Stimulated activated CD4-positive, alpha-beta T cell treated with anti-CD3 and anti-CD28 coated beads, Interleukin-15, amount 100 ng/mL, for 48 hours (primary cell): Measurements from ENCODE around the gene IQCE.
"Not testable (repeated sequence)": the region's sequence is repeated elsewhere in the genome, so short reads cannot be mapped to it uniquely, and the experiment has no call there.

Experiments used
- DNase-seq, 2 donors: peaks; one replicate each; pipeline ENCODE4 v3.0.0-alpha.2; 2020; ENCODE audit warnings: low read depth in 2 of 2

The IQCE gene

DNA sequence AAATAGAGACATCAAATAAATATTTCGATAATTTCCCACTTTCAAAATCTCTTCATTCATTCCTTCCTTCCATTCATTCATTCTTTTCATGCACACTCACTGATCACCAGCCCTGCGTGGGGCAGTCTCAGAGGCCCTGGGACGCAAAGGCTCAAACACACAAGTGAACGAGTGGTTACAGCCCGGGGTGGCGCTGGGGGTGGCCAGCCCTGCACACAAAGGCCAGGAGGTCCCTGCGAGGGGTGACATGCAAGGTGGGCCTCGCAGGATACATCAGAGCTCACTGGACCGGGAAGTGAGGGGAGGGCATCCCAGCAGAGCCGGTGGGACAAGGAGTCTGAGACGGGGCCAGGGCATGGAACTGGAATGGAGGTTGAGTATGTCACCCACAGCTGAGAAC is 43.1 kb downstream of the IQCE start:
- no peak for DNase-seq

DNA sequence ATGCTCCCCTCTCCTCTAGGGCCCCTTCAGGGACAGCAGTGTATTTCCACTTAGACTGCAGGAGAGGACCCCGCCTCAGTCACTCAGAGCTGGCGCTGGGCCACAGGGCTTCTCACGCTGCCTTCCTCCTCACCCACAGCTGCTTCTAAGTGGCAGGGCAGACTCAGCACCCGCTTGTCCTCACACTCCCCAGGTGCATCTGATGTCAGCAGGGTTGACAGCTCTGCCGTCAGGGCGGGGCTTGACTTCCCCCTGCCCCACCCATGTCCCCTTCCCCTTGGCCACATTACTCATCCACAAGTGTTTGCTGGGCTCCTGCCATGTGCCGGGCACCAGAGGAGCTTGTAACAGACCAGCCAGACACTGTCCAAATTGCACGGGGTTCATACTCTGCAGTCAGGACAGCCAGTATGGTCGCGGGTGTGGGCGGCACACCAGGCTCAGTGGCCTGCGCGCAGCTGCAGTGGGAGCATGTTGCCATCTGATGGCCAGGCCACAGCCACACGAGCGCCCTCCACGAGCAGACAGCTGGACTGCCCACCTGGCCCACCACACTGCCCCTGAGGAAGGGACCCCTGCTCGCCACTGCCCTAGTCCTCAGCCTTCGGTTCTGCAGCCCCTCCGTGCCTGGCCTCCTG is 43.7 kb downstream of the IQCE start:
- DNase-seq: no peak

DNA sequence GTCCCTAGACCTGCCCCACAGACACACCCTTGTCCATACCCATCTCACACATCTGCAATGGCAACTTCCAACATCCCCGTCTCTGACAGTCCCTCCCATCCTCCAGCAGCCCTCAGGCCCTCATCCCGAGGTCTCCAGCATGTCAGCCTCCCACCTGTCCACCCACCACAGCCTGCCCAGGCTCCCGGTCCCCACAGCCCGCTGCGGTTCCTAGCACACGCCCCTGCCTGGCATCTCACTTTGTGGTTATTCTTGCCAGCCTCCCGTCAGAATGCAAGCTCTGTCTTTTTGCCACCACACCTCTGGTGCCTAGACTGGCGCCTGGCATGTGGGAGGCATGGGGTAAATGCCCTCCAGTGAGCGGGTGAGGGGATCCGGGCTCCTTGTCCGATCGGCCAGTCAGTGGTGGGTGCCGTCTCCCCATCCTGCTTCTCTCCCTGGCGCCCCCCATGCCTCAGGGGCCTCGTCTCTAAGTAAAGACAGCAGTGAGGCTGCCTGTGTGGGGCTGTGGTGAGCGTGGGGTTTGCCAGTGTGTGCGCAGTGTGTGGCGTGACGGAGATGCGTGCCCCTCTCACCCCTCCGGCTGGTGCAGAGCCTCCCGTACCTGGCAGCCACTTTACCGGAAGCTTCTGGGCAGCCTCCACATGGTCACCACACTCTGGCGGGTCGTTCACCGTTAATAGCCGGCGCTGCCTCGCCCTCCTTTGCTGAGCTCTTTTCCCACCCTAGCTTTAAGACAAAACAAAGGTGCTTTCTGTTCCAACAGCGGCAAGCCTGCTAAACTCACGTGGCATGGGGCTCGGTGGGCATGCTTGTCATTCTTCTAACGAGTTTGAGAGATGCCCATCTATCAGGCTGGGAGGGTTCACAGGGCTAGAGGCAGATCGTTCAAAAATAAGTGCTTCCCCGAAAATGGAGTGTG is 44.5 kb downstream of the IQCE start:
- DNase-seq: no peak

DNA sequence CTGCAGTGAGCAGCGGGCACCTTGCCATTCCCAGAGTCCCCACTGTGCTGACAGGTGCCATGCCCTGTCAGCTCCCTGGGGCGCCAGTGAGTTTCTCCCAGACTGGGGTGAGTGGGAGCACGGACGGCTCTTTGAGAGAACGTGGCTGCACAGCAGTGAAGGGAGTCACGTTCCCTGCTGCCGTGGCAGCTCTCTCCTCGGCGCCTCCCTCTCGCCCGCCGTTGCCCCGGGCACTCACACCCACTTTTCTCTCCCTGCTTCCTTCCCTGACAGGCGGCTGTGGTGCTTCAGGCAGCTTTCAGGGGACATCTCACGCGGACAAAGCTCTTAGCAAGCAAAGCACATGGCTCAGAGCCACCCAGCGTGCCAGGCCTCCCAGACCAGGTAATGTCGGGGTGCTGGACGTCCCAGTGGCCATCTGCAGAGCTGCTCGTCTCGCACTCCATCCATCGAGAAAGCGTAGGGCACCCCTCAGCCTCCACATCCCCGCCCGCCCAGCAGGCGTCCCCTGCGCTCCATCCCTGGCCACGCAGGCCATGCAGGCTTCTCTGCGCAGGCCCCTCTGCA is 45.9 kb downstream of the IQCE start:
- no peak for DNase-seq

DNA sequence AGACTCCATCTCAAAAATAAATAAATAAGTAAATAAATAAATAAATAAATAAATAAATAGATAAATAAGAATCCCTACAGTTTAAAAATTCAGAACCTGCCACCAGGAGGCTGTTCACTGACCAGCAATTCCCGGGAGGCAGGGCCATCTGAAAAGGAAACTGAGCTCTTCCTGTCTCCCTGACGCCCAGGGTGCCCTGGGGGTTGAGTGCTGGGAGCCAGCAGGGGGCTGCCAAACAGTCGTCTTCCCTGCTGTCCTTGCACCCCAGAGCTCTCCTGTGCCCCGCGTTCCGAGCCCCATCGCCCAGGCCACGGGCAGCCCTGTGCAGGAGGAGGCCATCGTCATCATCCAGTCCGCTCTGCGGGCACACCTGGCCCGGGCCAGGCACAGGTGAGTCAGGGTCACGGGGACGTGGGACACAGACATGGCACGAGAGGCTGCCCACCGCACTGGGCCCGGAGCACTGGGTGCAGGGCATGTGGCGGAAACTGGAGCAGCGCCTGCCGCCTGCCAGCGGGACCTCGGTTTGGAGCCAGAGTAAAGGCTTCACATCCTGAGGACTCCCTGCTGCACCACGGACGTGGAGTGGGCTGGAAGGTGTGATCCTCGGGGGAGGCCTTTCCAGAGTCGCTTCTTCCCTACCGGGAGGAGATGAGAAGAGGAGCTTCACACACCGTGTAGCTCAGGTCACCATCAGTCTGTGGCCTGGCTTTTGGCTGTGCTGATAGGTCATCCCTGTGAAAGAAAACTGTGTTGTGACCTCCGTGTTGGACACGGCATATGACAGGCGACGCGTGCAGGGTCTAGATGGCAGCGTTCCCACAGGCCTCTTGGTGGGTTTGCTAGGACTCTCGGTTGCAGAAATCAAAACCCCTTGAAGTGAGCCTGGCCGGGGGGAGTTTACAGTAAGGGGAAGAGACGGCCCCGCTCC is 47.1 kb downstream of the IQCE start:
- no peak for DNase-seq

DNA sequence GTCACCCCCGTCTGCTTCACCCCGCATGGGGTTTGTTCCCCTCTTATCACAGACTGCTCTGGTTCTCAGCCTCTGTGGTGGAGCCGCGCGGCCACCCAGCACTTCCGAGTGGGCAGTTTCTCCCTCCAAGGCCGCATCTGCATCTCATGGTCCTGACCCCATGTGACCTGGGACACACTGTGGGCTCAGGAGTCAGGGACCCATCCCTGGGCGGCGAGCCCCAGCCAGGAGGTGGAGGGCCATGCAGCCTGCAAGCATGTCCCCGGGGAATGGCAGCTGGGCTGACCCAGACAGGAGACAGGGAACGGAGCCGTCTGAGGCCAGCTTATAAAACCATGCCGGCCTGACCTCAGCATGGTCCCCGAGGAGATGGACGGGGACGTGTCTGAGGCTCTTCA is 47.8 kb downstream of the IQCE start:
- no peak for DNase-seq

DNA sequence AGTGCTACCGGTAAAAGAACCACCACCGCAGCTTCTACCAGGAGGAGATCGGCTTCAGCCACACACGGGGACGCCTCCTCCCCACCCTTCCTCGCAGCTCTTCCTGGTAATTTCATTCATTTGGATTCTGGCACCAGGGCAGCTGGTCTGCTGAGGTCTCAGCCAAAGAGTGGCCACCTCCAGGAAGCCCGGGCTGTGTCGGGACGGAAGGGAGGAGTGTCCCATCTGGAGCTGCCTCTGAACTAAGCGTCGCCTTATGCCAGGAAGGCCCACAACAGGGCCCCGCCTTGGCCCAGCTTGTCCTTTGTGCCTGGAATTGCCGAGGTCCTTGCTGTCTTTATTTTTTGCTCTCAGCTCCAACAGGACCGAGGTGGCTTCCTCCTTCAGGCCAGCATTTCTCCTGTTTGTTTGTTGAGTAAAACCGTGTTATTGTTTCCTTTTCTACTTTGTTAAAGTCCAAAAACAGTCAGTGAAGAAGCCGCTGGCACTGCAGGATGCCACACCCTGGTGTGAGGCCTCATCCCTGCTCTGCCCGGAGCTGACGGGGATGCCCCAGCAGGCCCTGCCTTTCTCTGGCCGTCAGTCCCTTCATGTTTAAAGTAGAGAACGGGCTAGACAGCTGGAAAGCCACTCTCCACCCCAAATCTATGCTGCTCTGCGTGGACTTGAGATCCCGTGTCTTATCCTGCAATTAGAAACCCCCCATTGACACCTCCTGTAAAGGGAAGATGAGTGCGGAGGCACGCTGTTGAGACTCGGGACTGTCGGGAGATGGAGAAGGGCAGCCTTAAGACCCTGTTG is 48.5 kb downstream of the IQCE start:
- DNase-seq: no peak

DNA sequence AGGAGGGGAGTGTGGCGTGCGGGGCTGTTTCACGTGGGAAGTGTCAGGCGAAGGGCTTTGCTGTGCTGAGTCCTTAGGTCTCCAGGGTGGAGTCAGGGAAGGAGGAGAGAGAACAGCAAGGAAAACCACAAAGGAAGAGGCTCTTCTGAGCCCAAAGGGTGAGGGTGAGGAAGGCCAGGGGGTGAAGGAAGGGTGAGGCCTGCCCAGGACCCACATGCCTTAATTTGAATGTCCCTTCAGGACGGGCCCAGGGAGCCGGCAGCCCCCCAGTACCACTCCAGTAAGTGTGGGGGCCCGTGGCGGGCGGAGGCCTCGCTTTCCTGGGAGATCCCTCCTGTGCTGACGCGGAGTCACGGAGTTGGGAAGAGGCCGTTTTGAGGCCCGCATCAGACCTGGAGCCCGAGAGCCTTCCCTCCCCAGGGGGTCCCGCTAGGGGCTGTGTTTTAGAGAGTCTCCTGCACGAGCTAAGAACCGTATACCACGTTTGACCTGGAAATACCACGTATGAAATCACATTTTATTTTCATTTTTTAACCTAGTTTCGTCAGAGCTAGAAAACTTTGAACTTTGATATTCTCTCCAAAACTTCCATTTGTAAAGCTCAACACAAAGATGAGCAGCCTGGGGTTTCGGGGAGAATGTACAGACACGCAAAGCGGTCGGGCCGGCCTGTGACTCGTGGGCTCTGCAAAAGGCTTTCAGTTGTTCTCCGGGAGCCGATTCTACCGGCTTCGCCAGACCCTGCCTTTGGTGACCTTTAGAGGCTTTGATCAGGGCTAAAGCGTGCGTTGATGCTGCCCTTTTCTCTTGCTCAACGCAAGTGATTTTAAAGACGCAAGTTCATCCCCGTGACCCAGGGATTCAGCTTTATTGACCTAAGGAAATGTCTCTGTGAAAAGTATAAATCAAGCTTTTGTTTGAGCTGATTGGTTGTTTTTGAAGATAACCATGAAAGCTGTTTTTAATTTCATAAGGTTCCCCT is 49.4 kb downstream of the IQCE start:
- DNase-seq: no peak

DNA sequence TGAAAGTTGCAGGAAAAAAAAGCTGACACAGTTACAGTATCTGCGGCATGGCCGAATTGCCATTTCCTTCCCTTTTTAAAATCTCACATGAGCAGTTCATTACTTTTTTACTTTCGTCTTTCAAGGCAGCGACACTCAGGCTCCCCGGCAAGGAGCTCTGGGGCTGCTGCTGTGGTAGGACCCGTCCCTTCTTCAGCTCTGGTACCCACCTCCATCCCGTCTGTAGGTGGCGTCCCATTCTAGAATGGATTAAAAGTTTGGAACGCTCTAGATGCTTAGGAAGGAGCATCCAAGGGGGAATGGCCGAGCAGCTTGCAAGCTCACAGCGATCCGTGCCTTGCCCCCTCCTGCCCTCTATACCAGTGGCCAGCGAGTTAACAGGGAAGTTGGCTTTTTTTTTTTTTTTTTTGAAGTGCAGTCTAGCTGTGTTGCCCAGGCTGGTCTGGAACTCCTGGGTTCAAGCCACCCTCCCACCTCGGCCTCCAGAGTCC is 50.2 kb downstream of the IQCE start:
- no peak for DNase-seq

DNA sequence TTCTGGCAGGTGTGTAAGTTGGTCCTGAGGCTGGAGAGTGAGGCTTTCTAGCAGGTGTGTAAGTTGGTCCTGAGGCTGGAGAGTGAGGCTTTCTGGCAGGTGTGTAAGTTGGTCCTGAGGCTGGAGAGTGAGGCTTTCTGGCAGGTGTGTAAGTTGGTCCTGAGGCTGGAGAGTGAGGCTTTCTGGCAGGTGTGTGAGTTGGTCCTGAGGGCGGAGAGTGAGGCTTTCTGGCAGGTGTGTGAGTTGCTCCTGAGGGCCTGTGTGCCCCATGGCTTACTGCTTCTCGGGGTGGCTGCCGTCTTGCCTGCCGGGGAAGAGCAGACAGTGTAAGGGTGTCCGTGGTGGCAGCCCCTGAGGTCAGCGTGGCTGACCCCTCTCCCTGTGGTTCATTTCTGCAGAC is 50.9 kb downstream of the IQCE start:
- not testable (repeated sequence) for DNase-seq

DNA sequence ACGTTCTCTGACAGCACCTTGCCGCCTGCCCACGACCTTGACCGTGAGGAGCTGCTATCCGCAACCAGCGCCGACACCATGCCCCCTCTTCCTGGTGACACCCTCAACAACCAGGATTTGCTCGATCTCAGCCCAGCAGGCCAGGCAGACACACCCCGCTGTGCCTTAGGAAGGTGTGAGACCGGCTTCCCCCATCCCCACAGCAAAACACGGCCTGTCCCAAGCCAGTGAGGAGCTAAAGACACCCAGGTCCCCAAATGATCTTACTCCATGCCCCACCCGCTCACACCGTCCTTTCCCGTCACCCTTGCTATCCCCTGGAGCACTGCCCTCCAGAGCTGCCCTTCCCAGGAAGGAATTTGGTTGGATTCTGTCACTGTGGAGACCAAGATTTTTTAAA is 51.7 kb downstream of the IQCE start:
- no peak for DNase-seq

DNA sequence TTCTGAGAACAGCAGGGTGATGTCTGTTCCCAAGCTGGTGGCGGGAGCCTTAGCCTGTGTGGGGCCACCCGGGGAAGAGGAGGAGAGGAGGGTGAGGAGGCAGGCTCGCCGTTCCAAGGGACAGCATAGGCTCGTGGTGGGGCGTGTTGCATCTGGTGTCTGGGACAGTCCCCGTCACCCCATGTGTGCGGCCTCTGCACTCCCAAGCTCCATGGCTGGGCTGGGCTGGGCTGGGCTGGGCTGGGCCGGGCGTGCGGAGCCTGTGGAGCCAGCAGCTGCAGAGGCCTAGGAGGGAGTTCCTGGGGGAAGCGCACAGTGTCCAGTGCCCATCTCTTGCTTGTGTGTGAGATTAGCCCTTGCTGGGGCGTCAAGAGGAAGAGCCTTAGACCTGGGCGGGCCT is 52.1 kb downstream of the IQCE start:
- DNase-seq: no peak

DNA sequence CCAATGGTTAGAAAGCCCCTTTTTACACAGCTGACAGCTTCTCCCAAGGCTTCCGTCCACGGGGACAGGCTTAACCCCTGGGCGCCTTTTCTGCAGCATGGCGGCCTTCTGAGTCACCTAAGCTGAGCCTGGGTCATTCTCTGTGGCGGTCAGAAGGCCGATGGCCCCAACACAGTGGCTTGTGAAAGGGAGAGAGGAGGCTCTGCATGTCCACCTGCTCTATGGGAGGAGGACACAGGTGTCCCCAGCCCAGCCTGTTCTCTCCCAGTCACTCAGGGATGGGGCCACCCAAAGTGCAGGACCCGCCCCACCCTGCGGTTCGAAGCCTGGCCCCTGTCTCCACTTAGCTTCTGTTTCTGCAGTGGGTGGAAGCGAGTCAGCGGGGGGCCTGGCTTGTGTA is 52.6 kb downstream of the IQCE start:
- DNase-seq: no peak

DNA sequence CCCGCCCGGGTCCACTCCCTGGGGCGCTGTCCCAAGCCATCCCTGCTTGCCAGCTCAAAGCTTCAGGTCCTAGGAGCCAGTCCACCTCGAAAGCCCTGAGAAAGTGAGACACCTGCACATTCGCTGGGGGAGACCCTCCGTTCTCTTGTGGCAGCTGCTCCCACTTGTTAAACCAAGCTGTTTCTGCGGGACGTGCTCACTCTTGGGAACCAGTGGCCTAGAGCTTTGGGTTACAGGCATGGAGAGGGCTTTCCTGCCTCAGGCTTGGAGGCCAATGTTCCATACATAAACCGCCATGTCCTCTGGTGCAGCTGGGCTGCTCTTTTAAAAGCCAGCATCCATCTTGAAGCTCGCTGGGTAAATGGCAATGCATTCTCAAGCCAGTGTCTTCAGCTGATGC is 53.1 kb downstream of the IQCE start:
- no peak for DNase-seq

DNA sequence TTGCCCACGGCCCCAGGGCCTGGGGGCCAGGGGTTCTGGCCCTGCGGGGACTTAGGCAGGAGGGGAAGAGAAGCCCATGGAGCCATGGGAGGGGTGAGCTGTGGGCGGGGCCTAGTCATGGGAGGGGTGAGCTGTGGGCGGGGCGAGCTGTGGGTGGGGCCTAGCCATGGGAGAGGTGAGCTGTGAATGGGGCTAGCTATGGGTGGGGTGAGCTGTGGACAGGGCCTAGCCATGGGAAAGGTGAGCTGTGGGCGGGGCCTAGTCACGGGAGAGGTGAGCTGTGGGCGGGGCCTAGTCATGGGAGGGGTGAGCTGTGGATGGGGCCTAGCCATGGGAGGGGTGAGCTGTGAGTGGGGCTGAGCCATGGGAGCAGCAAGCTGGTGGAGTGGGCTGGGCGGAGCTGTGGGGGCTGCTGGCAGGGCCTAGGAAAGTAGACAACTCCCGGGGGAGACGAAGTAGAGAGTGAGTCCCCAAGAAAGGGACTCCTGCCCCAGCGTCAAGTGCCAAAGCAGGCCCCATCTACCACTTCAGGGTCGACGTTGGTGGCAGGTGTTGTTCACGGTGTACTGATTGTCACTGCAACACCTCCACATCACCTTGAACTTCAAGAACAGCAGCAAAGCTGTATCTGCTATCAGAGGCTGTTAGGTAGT is 53.8 kb downstream of the IQCE start:
- DNase-seq: no peak

DNA sequence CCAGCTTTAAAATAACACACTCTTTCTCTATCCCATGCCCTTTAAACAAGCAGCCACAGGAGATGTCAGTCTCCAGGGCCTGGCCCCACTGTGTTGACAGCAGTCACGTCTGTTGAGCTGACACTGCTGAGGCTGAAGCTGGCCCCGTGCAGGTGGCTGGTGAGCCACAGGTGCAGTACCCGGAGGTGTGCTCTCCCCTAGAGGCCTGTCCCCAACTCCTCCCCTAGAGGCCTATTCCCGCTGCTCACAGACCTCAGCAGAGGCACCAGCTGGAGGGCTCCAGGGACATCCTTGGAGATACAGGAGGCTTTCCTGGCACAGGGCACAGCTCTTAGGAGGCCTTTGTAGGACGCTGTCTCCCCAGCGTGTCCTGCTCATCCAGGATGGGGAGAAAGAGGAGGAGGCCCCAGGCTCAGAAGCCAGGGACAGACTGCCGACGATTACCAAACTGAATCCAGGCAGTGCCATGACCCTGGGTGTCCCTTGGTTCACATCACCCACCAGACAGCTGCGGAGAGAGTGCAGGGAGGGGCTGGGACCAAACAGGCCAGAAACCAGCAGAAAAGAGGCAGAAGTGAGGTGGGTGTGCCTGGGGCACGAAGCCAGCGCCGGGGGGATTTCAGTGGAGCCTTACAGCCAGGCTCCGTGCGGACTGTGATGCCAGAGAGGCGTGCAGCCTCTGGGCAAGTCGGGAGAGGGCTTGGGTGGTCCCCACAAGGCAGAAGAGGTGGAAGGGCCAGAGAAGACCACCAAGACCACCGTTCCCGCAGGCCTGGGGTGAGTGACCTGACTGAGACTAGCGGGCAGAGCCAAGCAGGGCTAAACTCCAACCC is 54.5 kb downstream of the IQCE start:
- DNase-seq: no peak

DNA sequence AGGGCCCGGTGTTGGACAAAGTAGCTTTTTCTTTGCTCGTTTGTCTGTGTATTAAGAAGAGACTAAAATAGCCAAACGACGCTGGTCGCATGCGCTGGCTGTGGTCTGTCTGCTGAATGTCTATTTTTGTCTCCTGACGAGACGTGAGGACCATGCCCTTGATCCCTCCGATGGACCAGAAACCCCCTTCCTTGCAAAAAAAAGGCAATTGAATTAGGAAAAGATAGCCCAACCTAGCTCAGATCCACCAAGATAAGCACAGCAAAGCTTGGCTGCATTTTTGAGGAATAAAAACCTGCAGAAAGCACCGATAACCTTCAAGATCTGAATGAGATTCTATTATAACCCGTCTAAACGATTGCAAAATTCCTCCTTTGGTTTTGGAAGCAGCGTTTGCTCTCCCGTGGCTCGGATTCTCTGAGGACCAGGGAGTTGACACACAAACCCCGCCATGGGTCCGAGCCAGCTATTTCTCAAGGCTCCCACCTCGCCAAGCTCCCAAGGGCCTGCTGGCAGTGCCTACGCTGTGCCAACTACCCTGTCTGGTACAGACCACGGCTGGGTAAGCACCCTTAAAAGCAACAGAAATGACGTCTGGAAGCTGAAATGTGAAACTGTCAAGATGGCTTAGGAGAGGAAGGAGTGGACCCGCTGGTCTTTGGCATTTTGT is 55.3 kb downstream of the IQCE start:
- no peak for DNase-seq
